ENCODE results near the gene ZNF175. TPM values are rescaled to one million over a fixed set of nuclear protein-coding genes. Genes with fewer than 3 reads are reported as not detected.

Gene ZNF175
- total and polyA plus RNA-seq, 11 donors, result 2.5 to 13.7 (median 6.4) TPM

DNA sequence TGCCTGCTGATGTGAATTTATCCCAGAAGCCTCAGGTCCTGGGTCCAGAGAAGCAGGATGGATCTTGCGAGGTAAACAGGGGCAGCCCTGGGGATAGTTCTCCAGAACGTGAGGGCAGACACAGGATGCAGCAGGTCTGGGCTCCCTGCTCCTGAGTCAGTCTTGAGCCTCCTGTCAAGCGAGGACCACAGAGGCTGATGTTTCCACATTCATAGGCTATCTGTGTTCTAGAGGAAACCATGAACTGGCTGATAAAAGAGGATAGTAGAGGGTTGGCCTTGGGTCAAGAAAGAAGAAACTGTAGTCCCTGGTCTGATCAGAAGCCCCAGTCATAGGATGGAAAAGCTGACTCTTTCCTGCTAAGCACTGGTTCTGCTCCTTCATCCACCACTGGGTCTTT lies 2.2 kb downstream of the ZNF175 start:
- H3K4me1 ChIP-seq, result peaks cover 0 to 21% (median 15%) of the 10 kb centered on the region in 12 donors
- ATAC-seq, result no peak
- no peaks in the 10 kb centered on the region for H3K9me3 ChIP-seq
- H3K36me3 ChIP-seq, result peaks cover 0 to 50% (median 34%) of the 10 kb centered on the region in 9 donors
- intact Hi-C loops (cut with DNase I), result loop anchor here in 2 of 10 donors (2.0 kb wide), 1 partner anchor 19 kb away; no protein-coding TSS in a partner anchor
- H3K4me3 ChIP-seq, result no peak overlapping the region
- no peak overlapping the region for H3K27ac ChIP-seq
- WGBS, 4 donors, result 86 to 95% (median 91%) methylated on average over 3 of the region's 3 CpGs
- TF ChIP-seq, protein P1, sequence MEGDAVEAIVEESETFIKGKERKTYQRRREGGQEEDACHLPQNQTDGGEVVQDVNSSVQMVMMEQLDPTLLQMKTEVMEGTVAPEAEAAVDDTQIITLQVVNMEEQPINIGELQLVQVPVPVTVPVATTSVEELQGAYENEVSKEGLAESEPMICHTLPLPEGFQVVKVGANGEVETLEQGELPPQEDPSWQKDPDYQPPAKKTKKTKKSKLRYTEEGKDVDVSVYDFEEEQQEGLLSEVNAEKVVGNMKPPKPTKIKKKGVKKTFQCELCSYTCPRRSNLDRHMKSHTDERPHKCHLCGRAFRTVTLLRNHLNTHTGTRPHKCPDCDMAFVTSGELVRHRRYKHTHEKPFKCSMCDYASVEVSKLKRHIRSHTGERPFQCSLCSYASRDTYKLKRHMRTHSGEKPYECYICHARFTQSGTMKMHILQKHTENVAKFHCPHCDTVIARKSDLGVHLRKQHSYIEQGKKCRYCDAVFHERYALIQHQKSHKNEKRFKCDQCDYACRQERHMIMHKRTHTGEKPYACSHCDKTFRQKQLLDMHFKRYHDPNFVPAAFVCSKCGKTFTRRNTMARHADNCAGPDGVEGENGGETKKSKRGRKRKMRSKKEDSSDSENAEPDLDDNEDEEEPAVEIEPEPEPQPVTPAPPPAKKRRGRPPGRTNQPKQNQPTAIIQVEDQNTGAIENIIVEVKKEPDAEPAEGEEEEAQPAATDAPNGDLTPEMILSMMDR (IDR thresholded peaks at IDR 0.05), result no peak
- TF ChIP-seq POLR2A (IDR thresholded peaks at IDR 0.05), result no peak
- H3K27me3 ChIP-seq, result peaks cover 0 to 5% (median 0%) of the 10 kb centered on the region in 9 donors
- DNase-seq, result no peak

DNA sequence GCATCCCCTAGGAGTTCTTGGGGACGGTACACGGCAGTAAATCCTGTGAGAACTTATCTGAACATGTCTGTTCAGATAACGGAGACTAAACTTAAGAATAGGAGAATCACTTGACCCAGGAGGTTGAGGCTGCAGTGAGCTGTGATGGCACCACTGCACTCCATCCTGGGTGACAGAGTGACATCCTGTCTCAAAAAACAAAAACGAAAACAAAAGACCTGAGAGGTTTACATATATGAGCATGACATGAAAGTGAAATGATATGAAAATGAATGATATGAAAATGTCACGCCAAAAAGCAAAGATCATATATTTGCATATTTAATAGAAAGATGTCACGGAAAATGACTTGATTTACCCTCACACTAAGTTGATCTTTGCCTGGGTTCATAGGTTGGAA lies 5.8 kb downstream of the ZNF175 start:
- TF ChIP-seq, protein P1 (IDR thresholded peaks at IDR 0.05), result no peak
- no peak for TF ChIP-seq POLR2A (IDR thresholded peaks at IDR 0.05)
- 84 to 88% (median 87%) methylated on average over 6 of the region's 6 CpGs for WGBS, 4 donors
- Histone ChIP-seq H3K9me3 (no peaks in the 10 kb centered on the region), H3K4me3 (no peak overlapping the region), H3K36me3 (peaks cover 0 to 80% (median 51%) of the 10 kb centered on the region in 9 donors), H3K27ac (no peak overlapping the region), H3K27me3 (no peaks in the 10 kb centered on the region), H3K4me1 (peaks cover 0 to 18% (median 12%) of the 10 kb centered on the region in 12 donors)
- ATAC-seq, result no peak
- intact Hi-C loops (cut with DNase I), result no loop called here
- no peak for DNase-seq

DNA sequence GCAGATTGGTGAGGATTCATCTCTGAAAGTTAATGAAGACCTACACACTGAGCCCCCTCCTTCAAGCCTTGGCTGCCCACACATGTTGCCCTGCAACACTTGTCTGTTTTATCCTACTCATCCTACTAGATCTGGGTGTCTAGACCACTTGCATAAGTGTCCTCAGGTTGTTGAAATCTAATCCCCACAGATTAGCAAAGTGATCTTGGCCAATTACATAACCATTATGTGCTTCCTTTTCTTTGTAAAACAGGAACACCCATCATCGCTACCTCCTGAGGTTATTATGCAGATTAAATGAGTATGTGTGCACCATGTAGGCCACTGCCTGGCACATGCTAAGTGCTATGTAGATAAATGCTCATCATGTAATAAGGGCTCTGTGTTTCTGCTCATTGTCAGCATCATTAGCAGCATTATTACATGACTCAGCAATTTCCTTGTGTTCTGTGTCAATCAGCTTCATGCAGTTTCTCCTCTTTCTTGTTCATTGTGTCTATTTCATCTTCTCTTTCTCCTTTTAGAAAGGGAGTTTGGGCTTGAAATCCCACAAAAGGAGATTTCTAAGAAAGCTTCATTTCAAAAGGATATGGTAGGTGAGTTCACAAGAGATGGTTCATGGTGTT lies 15.1 kb downstream of the ZNF175 start:
- H3K27me3 ChIP-seq, result no peaks in the 10 kb centered on the region
- 90 to 95% (median 94%) methylated on average over 1 of the region's 1 CpG for WGBS, 4 donors
- intact Hi-C loops (cut with DNase I), result loop anchor here in 1 of 10 donors (10.0 kb wide), 1 partner anchor 471 kb away; no protein-coding TSS in a partner anchor
- no peak for DNase-seq
- H3K36me3 ChIP-seq, result peaks cover 8 to 70% (median 62%) of the 10 kb centered on the region in 9 donors
- H3K4me1 ChIP-seq, result no peaks in the 10 kb centered on the region
- no peak overlapping the region for H3K4me3 ChIP-seq
- ATAC-seq, result no peak
- TF ChIP-seq, protein P1 (IDR thresholded peaks at IDR 0.05), result no peak
- TF ChIP-seq POLR2A (IDR thresholded peaks at IDR 0.05), result no peak
- no peak overlapping the region for H3K27ac ChIP-seq
- peaks cover 0 to 30% (median 15%) of the 10 kb centered on the region in 12 donors for H3K9me3 ChIP-seq

DNA sequence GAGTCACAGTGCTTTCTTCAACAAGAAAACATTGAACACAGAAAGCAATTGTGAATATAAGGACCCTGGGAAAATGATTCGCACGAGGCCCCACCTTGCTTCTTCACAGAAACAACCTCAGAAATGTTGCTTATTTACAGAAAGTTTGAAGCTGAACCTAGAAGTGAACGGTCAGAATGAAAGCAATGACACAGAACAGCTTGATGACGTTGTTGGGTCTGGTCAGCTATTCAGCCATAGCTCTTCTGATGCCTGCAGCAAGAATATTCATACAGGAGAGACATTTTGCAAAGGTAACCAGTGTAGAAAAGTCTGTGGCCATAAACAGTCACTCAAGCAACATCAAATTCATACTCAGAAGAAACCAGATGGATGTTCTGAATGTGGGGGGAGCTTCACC lies 15.7 kb downstream of the ZNF175 start:
- WGBS, 4 donors, result 95 to 98% (median 97%) methylated on average over 4 of the region's 4 CpGs
- no peaks in the 10 kb centered on the region for H3K4me1 ChIP-seq
- H3K27me3 ChIP-seq, result no peaks in the 10 kb centered on the region
- H3K36me3 ChIP-seq, result peaks cover 8 to 64% (median 56%) of the 10 kb centered on the region in 9 donors
- TF ChIP-seq POLR2A (IDR thresholded peaks at IDR 0.05), result no peak
- TF ChIP-seq, protein P1 (IDR thresholded peaks at IDR 0.05), result no peak
- H3K9me3 ChIP-seq, result peaks cover 0 to 30% (median 15%) of the 10 kb centered on the region in 12 donors
- no peak overlapping the region for H3K27ac ChIP-seq
- no peak for ATAC-seq
- intact Hi-C loops (cut with DNase I), result loop anchor here in 1 of 10 donors (10.0 kb wide), 1 partner anchor 472 kb away; no protein-coding TSS in a partner anchor
- no peak overlapping the region for H3K4me3 ChIP-seq
- no peak for DNase-seq

All from heart left ventricle (tissue), 16 donors.